HCT116 (cell line): ENCODE measurements around the gene BTBD9. TPM values are rescaled to one million over a fixed set of nuclear protein-coding genes. Genes with fewer than 3 reads are reported as not detected.
"Not testable (repeated sequence)": the region's sequence is repeated elsewhere in the genome, so short reads cannot be mapped to it uniquely, and the experiment has no call there.

Experiments used
- ATAC-seq: fragments of 200-7000 bp; cut with Tn5 transposase; 2 replicates; pipeline ENCODE4 v1.9.1; 2020; ENCODE audit warnings: mild to moderate bottlenecking, moderate library complexity
- BruUV-seq: library from RNA; stranded (reverse); fragments of 400-500 nt; replicated peaks from 2 replicates; lab custom pipeline; 2021; lab: Mats Ljungman, UMichigan
- CTCF ChIA-PET: fragments of 300-600 bp; sonication (Branson Sonifier 250); formaldehyde crosslinking; loops from one replicate; lab custom pipeline; 2021; ENCODE audit warnings: antibody characterized with exemption; lab: Charles Lee
- POLR2A ChIA-PET: fragments of 300-600, 350-600 bp; sonication (Branson Sonifier 250); formaldehyde crosslinking; loops from one replicate; lab custom pipeline; 2021; ENCODE audit warnings: antibody characterized with exemption; lab: Charles Lee
- RAD21 ChIA-PET, 2 experiments: fragments of 300-600 bp; sonication (Branson Sonifier 250); formaldehyde crosslinking; loops; one replicate each; lab custom pipeline; 2023; ENCODE audit warnings: low total read pairs in 2 of 2; ENCODE audit not compliant: uncharacterized antibody in 2 of 2, unreplicated experiment in 2 of 2, low non-redundant PET in 1 of 2; lab: Charles Lee
- DNase-seq: peaks from one replicate; pipeline ENCODE4 v3.0.0-alpha.2; 2010; ENCODE audit warnings: low read depth, low spot score
- H2AFZ ChIP-seq: fragments of 200-600 bp; shearing (Covaris generic), sonication (generic); 2 replicates; pipeline ENCODE4 v1.6.1; 2017; ENCODE audit warnings: low read depth, mixed run types, mixed read lengths, antibody characterized with exemption, low read length; ENCODE audit not compliant: poor library complexity, severe bottlenecking
- H3K27ac ChIP-seq: 2 replicates; pipeline ENCODE4 v1.5.1; 2012; ENCODE audit warnings: low read depth, low read length
- H3K27me3 ChIP-seq: fragments of 200-600 bp; sonication (generic); 2 replicates; pipeline ENCODE4 v1.6.1; 2016; ENCODE audit warnings: mixed run types, low read length, mixed read lengths; ENCODE audit not compliant: insufficient read depth
- H3K36me3 ChIP-seq, 2 experiments: fragments of 200-500 bp in 1 of 2; fragments of 200-600 bp in 1 of 2; sonication (Bioruptor generic) in 1 of 2; sonication (generic) in 1 of 2; 2 replicates each; pipeline versions ENCODE4 v1.5.1 to v1.6.1; 2014 to 2016; ENCODE audit warnings: low read length in 2 of 2, inconsistent platforms in 1 of 2, mixed read lengths in 1 of 2, mixed run types in 1 of 2; ENCODE audit not compliant: insufficient read depth in 2 of 2, control insufficient read depth in 1 of 2
- H3K4me1 ChIP-seq, 2 experiments: fragments of 200-600 bp in 1 of 2; sonication (generic) in 1 of 2; 2 replicates each; pipeline versions ENCODE4 v1.5.1 to v1.6.1; 2012 to 2017; ENCODE audit warnings: low read length in 2 of 2, inconsistent platforms in 1 of 2, mild to moderate bottlenecking in 1 of 2, mixed read lengths in 1 of 2, mixed run types in 1 of 2, moderate library complexity in 1 of 2; ENCODE audit not compliant: insufficient read depth in 2 of 2, control insufficient read depth in 1 of 2
- H3K4me2 ChIP-seq: fragments of 200-600 bp; sonication (generic); 2 replicates; pipeline ENCODE4 v1.6.1; 2017; ENCODE audit warnings: mixed run types, low read length, mixed read lengths
- H3K4me3 ChIP-seq, 2 experiments: fragments of 200-600 bp in 1 of 2; sonication (generic) in 1 of 2; replicated peaks in 1 of 2; 2 replicates each; pipeline ENCODE4 v1.5.1; 2011 to 2016; ENCODE audit warnings: low read length in 2 of 2, control low read depth in 1 of 2, low read depth in 1 of 2, mild to moderate bottlenecking in 1 of 2, mixed read lengths in 1 of 2, mixed run types in 1 of 2
- H3K79me2 ChIP-seq: fragments of 200-600 bp; sonication (generic); 2 replicates; pipeline ENCODE4 v1.6.1; 2017; ENCODE audit warnings: mild to moderate bottlenecking, mixed run types, low read length, moderate library complexity, mixed read lengths; ENCODE audit not compliant: insufficient read depth
- H3K9ac ChIP-seq: fragments of 200-600 bp; sonication (generic); 2 replicates; pipeline ENCODE4 v1.6.1; 2016; ENCODE audit warnings: low read length, mixed read lengths
- H3K9me2 ChIP-seq: fragments of 200-600 bp; sonication (generic), shearing (Covaris generic); 2 replicates; pipeline ENCODE4 v1.6.1; 2017; ENCODE audit warnings: mixed run types, mild to moderate bottlenecking, moderate library complexity; ENCODE audit not compliant: insufficient read depth
- H3K9me3 ChIP-seq, 2 experiments: fragments of 200-500 bp in 1 of 2; fragments of 200-600 bp in 1 of 2; sonication (Bioruptor generic) in 1 of 2; sonication (generic) in 1 of 2; 2 replicates each; pipeline ENCODE4 v1.6.1; 2014 to 2017; ENCODE audit warnings: low read length in 2 of 2, mixed read lengths in 2 of 2, inconsistent platforms in 1 of 2, low read depth in 1 of 2, mild to moderate bottlenecking in 1 of 2, mixed run types in 1 of 2, moderate library complexity in 1 of 2; ENCODE audit not compliant: control insufficient read depth in 1 of 2, insufficient read depth in 1 of 2
- H4K20me1 ChIP-seq: fragments of 200-600 bp; sonication (generic), shearing (Covaris generic); 2 replicates; pipeline ENCODE4 v1.6.1; 2017; ENCODE audit warnings: mixed run types, mild to moderate bottlenecking, moderate library complexity; ENCODE audit not compliant: insufficient read depth
- YY1 ChIP-seq: IDR thresholded peaks from 2 replicates; pipeline ENCODE4 v1.6.1; 2011; ENCODE audit warnings: low read length, low read depth, moderate library complexity, mild to moderate bottlenecking; ENCODE audit not compliant: insufficient replicate concordance; ENCODE audit errors: extremely low read depth
- intact Hi-C: fragments of 100-400 bp; cut with micrococcal nuclease; formaldehyde crosslinking; loops from 2 replicates; pipeline ENCODE4 v1.10.0; 2022
- total RNA-seq: library from RNA; stranded (reverse); gene quantifications from one replicate; pipeline ENCODE4 v1.2.1, GENCODE V29; 2021; ENCODE audit not compliant: unreplicated experiment

Gene BTBD9
- total RNA-seq, 1 experiment from 2014 or later: 10.9 TPM

DNA sequence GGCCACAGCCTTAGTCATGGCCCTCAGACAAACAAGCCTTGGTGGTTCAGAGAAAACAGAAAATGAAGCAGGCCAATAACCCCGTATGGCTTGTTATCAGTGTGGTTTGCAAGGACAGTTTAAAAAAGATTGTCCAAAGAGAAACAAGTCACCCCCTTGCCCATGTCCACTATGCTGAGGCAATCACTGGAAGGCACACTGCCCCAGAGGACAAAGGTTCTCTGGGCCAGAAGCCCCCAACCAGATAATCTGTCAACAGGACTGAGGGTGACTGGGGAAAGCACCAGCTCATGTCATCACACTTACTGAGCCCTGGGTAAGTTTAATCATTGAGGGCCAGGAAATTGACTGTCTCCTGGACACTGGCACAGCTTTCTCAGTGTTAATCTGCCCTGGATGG, 20.4 kb downstream of the BTBD9 start:
- ATAC-seq, H3K36me3 ChIP-seq, H3K9me3 ChIP-seq, H3K9me2 ChIP-seq, H4K20me1 ChIP-seq, H3K27ac ChIP-seq, H2AFZ ChIP-seq, H3K4me2 ChIP-seq, CTCF ChIA-PET, DNase-seq, intact Hi-C loops, H3K4me1 ChIP-seq, RAD21 ChIA-PET, H3K79me2 ChIP-seq, H3K9ac ChIP-seq, H3K4me3 ChIP-seq, H3K27me3 ChIP-seq, BruUV-seq, POLR2A ChIA-PET: not testable (repeated sequence)

DNA sequence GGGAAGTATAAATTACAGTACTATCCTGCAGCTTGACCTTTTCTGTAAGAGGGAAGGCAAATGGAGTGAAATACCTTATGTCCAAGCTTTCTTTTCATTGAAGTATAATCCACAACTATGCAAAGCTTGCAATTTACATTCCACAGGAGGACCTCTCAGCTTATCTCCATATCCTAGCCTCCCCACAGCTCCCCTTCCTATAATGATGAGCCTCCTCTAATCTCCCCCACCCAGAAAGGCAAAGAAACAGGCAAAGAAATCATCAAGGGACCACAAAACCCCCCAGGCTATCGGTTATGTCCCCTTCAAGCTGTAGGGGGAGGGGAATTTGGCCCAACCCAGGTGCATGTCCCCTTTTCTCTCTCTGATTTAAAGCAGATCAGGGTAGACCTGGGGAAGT, 21.4 kb downstream of the BTBD9 start:
- RAD21 ChIA-PET, CTCF ChIA-PET, H3K4me2 ChIP-seq, H2AFZ ChIP-seq, H3K4me1 ChIP-seq, H3K79me2 ChIP-seq, DNase-seq, H3K27me3 ChIP-seq, H3K27ac ChIP-seq, intact Hi-C loops, ATAC-seq, H3K9me3 ChIP-seq, H3K4me3 ChIP-seq, BruUV-seq, H3K36me3 ChIP-seq, H3K9ac ChIP-seq, H3K9me2 ChIP-seq, POLR2A ChIA-PET, H4K20me1 ChIP-seq: not testable (repeated sequence)

DNA sequence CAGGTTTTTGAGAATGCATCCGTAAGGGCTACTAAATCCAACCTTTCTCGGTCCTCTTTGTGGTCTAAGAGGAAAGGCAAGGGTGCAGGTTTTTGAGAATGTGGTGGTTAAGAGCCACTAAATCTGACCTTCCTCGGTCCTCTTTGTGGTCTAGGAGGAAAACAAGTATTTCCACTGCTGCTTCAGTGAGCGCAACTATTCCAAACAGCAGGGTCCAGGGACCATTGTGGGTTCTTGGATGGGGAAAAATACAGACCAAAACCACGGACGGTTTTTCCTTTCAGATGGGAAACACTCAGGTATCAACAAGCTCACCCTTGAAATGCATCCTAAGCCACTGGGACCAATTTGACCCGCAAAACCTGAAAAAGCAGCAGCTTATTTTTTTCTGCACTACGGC, 21.9 kb downstream of the BTBD9 start:
- H3K4me2 ChIP-seq: no peak overlapping the region
- H3K9me3 ChIP-seq: no peaks in the 10 kb centered on the region
- no peak overlapping the region for H3K9ac ChIP-seq
- no peak overlapping the region for H2AFZ ChIP-seq
- no peaks in the 10 kb centered on the region for H3K36me3 ChIP-seq
- ATAC-seq: no peak
- no peaks in the 10 kb centered on the region for H3K79me2 ChIP-seq
- ChIA-PET CTCF (no interaction called here), POLR2A (no interaction called here), RAD21 (no interaction called here)
- BruUV-seq: no TSS peak
- no peaks in the 10 kb centered on the region for H3K9me2 ChIP-seq
- no peaks in the 10 kb centered on the region for H4K20me1 ChIP-seq
- no peaks in the 10 kb centered on the region for H3K4me1 ChIP-seq
- H3K4me3 ChIP-seq: no peak overlapping the region
- H3K27ac ChIP-seq: no peak overlapping the region
- DNase-seq: no peak
- intact Hi-C loops: no loop called here
- H3K27me3 ChIP-seq: no peaks in the 10 kb centered on the region
- TF ChIP-seq YY1: no peak
